Jurkat, Clone E6-1 (cell line): Measurements from ENCODE around the gene CPT1B.
A peak's percentile ranks its signal among the peaks of the same experiment; 100 is the strongest.
"Not testable (repeated sequence)": the region's sequence is repeated elsewhere in the genome, so short reads cannot be mapped to it uniquely, and the experiment has no call there.

Experiments used
- DNase-seq: peaks from one replicate; pipeline ENCODE4 v3.0.0-alpha.2; 2011; ENCODE audit warnings: low read depth, low spot score
- H3K4me3 ChIP-seq: 2 replicates; pipeline ENCODE4 v1.5.1; 2011; ENCODE audit warnings: mild to moderate bottlenecking, low read length, control low read depth, moderate library complexity

CPT1B gene

DNA sequence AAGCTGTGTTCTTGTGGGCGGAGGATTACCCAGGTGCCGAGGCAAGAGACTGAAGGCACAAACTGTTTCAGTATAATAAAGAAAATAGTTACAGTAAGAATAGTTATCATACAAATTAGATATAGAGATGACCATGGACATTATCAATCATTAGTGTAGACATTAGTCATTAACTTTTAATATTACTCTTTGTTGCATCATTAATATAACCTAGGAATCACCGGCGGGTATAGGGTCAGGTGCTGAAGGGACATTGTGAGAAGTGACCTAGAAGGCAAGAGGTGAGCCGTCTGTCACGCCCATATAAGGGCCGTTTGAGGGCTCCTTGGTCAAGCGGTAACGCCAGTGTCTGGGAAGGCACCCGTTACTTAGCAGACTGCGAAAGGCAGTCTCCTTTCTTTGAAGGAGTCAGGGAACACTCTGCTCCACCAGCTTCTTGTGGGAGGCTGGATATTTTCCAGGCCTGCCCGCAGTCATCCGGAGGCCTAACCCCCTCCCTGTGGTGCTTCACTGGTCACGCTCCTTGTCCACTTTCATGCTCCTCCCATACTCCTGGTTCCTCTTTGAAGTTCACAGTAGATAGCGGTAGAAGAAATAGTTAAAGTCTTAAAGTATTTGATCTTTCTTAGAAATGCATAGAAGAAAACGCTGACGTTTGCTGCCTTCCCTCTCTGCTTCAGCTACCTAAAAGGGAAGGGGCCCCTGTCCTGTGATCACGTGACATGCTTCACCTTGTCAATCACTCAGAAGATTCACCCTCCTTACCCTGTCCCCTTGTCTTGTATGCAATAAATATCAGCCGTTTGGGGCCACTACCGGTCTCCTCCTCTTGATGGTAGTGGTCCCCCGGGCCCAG is 44.1 kb downstream of the CPT1B start:
- H3K4me3 ChIP-seq, DNase-seq: not testable (repeated sequence)

DNA sequence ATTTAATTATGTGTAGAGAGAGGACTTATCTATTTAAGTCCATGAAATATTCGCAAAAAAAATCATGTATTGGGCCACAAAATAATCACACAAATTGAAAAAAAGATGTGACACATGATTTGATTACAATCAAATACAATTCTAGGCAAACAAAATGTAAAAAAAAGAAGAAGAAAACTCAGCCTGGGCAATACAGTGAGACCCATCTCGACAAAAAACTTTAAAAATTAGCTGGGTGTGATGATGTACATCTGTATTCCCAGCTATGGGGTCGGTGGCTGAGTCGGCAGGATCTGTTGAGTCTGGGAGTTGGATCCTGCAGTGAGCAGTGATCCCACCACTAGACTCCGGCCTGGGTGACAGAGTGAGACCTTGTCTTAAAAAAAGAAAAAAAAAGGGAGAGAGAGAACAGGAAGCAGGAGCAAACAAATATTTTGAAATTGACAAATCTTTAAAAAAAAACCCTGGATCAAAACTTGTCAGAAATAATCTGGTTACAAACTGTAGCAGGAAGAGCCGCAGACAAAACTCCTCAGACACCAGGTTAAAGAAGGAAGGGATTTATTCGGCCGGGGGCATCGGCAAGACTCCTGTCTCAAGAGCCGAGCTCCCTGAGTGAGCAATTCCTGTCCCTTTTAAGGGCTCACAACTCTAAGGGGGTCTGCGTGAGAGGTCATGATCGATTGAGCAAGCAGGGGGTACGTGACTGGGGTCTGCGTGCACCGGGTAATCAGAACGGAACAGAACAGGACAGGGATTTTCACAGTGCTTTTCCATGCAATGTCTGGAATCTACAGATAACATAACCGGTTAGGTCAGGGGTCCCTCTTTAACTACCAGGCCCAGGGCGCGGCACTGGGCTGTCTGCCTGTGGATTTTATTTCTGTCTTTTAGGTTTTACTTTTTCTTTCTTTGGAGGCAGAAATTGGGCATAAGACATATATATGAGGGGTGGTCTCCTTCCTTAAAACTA is 45.1 kb downstream of the CPT1B start:
- no peak overlapping the region for H3K4me3 ChIP-seq

DNA sequence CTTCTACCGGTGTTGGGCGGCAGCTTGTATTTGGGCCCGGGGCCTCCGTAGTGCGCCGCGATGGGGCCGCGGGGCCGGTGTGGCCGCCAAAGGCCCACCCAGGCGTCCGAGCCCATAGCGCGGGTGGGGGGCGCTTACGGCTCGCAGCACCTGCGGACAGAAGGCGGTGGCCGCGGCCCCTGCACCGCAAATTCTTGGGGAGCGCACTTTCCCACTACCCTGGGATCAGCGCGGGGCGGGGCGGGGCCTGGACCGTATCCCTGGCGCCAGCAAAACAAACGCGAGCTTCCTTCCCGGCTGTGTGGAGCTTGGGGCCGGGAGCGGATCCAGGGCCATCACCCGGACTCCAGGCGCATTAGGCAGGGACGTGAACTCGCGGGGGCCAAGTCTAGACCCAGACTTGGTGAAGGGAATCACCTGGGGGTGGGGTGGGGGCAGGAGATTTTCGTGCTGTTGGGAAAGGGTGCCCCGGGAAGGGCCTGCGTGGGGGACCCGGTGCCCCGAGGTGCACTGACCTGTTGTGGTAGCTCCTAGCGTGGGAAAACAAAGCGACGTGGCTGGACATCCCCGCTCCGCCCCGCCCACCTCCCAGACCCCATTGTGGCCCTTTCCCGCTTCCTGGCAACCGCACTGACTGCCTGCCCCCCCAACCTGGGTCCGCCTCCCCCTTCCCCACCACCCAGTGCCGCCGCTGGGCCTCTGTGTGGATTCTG is 46.1 kb downstream of the CPT1B start:
- DNase-seq, result no peak
- no peak overlapping the region for H3K4me3 ChIP-seq

More for the DNA sequence above, 45.1 kb downstream of the CPT1B start:
- DNase-seq, result no peak

DNA sequence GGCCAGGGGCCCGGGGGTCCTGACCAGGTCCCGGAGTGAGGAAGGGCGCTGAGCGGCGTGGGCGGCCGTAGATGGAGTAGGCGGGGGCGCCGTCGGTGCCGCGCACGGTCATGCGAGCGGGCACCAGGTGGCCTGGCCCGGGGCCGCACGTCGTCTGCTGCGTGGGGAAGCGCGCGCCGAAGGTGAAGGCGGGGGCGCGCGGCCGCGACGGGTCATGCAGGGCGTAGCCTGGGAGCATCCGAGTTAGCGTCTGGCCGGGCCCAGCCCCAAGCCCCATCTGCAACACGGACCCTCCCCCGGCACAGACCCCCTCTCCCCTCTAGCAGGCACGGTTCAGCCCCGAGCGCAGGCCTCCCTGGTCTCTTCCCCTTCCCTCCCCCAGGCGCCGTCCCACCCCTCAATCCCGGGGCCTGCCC is 46.7 kb downstream of the CPT1B start:
- no peak for DNase-seq
- no peak overlapping the region for H3K4me3 ChIP-seq

DNA sequence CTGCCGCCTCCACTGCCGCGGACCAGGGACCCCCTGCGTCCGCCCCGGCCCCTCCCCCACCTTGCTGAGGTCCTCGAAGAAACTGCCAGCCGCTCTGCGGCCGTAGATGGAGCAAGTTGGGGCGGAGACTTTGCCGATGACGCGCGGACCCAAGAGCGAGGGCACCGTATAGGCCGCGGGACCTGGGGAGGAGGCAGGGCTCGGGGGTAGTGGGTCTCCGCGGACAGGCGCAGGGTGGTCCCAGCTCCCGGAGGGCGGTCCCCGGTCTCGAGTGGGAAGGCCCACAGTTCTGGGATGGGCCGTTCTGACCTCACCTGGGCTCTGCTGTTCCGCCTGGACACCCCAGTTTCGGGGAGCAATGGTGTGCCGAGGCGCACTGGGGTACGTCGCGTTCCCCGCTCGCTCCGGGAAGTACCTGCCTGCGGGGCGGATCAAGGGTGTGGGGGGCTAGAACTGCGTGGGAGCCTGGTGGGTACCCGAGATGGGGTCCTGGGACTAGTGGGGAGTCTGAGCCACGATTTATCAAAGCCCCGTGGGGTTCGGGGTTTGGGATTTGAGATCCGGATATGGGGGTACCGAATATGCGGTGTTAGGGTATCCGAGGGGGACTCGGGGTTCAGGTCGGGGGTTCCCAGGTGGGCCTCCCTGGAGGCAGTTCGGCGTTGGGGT is 47.2 kb downstream of the CPT1B start:
- no peak for DNase-seq
- no peak overlapping the region for H3K4me3 ChIP-seq

DNA sequence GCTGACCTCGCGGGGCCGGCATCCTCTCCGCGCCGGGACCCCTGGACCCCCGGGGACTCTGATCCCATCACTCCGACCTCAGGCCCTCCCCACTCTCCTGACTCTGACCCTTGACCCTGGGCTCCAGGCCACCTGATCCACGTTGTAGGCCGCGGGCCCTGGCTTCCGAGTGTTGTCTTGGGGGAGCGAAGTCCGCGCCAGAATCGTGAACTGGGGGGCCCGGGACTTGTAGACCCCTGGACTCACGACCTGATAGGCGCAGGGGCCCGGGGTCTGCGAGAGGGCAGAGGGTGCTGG is 47.7 kb downstream of the CPT1B start:
- H3K4me3 ChIP-seq, result no peak overlapping the region
- no peak for DNase-seq

DNA sequence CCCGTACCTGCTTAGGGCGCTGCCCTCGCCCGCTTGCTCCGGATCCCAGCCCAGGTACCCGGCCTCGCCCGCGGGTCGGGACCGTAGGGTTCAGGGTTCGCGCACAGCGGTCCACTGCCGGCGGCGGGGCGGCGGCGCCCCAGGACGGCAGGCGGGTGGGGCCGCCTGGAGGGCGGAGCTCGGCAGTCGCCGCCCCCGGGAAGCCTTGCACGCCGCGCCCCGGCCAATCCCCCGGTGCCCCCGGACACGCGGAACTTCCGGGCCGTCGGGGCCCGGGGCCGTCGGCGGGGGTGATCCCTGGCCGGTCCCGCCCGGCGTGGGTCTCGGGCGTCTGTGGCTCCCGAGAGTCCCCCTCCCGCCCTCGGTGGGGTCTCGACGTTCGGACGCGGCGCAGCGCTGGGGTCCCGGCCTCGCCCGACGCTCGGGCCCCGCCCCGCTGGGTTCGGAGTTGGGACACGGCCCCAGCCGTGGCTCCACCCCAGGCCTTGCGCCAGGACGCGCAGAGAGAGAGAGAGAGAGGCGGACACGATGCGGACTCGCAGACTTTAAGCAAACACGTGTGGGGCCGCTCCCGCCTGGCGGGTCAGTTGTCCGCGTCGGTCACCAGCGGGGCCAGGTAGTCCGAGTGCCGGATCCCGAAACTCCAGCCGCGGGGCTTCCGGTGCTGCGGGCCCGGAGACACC is 48.2 kb downstream of the CPT1B start, which contains the start of gene TYMP:
TYMP (minus strand) TSS at position 116 of the 683 bp plus-strand sequence. CDS start 303 bp downstream, outside the sequence.
- DNase-seq, result no peak

DNA sequence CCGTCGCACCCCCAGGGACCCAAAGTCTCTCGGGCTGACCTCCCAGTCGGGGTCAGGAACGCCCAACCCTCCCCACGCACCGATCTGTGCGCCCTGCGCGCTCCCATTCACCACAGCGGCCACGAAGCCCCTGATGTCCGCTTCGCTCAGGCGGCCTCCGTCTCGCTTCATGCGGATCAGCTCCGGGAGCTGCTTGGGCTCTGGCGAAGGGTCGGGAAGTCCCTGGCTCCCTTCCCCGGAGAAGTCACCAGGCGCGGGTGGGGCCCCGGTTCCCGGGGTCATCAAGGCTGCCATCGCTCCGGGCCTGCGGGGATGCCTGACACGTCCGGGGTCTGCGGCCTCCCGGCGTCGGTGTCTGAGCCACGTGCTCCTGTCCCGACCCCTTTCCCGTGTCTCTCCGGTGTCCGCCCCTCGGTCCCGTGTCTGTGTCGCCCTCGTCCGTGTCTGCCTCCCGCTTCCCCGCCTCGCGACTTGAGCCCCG is 48.8 kb downstream of the CPT1B start:
- H3K4me3 ChIP-seq, result no peak overlapping the region
- no peak for DNase-seq

More for the DNA sequence above, 48.2 kb downstream of the CPT1B start, which contains the start of gene TYMP:
- no peak within 1 kb of the TSS for H3K4me3 ChIP-seq

DNA sequence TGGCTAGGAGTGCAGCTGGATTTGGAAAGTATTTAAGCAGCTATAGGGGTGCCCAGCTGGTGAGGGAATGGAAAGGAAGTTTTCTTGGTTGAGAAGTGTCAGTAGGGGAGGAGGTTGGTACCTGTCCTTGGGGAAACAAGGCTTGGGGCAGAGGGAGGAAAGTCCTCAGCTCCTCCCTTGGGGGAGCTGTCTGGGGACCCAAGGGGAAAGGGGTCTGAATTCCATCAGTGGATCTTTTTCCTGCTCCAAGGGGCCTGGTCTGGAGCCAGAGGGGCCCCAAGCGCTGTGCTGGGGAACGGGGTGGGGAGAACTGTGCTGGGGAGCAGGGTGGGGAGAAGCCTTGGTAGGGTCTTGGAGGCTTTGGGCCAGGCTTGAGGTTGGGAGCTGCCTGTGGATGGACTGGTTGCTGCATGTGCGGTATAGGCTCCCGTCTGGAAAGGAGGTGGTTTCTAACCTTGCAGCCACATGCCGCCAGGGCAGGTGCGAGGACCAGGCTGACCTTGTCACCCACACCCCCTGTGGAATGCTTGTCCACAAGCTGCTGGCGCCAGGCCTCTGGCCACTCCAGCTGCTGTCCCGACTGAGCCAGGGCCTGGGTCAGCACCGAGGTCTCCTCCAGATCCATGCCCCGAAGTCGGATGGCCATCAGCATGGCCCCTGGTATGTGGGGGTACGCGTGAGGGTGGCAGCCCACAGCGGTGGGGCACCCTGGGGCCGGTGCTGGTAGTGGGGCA is 49.4 kb downstream of the CPT1B start:
- no peak for DNase-seq
- no peak overlapping the region for H3K4me3 ChIP-seq

DNA sequence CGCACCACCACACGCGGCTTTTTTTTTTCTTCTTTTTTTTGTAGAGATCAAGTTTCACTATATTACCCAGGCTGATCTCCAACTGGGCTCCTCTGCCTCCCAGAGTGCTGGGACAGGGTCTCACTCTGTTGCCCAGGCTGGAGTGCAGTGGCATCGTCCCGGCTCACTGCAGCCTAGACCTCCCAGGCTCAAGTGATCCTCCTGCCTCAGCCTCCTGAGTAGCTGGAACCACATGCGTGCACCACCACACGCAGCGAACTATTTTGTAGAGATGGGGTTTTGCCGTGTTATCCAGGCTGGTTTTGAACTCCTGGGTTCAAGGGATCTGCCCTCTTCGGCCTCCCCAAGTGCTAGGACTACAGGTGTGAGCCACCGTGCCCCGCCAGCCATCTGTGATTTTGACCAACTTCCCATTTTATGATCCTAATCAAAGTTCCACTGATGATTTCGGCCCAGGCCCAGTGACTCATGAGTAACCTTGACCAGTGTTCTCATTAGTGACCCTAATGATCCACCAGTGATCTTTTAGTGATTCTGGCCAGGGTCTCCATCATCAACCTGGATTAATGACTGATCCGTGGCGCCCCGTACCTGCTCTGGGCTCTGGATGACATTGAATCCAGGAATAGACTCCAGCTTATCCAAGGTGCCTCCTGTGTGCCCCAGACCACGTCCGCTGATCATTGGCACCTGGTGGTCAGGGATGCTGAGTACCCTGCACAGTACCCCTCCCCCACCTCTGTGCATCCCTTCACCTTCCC is 50.1 kb downstream of the CPT1B start:
- no peak overlapping the region for H3K4me3 ChIP-seq
- DNase-seq, result no peak

DNA sequence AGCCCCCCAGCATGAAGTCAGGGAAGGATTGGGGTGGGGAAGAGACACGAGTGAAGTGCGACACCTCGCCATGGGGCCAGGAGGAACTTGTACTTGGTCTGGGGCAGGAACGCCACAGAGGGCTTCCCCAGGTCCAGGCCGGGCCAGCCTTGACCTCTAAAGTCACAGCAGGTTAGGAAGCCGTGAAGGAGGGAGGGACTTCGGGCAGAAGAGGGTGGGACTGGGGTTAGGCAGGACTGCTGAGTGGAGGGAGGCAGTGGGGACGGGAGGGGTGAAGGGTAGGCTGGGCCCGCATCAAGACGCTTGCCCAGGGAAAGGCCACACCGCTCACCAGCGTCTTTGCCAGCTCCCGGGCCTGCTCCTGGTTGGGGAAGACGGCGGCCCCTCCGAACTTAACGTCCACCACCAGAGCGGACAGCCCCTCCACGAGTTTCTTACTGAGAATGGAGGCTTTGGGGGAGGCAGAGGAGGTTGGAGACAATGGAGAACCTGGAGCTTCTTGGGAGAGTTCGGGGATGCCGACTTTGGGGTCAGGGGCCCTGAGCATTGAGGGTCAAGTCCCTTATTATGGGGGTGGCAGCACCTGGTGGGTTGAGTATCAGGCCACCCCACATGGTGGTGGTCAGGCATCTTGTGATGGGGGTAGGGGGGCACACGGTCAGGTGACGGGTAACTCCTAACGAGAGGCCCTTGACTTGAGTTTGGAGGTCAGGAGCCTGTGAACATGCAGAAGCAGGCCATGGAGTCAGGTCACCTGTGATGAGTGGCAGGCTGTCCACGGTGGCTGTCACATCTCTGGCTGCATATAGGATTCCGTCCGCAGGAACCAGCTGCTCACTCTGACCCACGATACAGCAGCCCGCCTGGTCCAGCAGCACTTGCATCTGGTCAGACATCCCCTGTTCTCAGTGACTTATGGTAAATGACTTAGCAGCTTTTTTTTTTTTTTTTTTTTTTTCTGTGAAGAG is 51.1 kb downstream of the CPT1B start:
- DNase-seq, result no peak
- H3K4me3 ChIP-seq, result peak overlapping the region; percentile 71

DNA sequence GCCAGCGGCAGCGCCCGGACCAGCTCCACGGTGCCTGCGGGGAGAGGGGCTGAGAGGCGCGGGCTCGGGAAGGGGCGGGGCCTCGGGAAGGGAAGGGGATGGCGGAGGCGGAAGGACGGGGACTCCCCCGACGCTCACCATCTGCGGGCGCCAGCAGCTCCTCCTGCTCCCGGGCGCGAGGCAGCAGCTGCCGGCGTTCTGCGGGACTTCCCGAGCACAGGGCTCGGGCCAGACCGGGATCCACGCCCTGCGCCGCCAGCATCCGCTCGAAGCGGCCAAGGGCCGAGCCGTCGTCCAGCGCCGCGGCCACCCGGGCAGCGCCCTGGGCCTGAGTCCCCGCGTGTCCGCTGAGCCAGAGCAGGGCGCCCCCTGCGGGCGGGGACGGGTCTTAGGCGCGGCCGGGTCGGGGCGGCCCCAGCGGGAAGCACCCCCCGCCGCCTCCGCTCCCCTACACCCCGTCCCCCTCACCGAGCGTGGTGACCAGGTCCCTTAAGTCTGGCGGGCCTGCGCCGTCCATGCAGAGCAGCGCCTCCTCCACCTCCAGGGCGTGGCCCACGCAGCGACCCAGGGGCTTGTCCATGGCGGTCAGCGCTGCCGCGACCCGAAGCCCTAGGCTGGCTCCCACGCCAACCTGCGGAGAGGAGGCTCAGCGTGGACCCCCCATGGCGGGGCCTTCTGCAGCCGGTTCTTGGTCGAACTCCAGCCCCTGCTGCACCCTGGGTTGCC is 52.0 kb downstream of the CPT1B start:
- peak overlapping the region; percentile 71 for H3K4me3 ChIP-seq
- peak; percentile 76 for DNase-seq

DNA sequence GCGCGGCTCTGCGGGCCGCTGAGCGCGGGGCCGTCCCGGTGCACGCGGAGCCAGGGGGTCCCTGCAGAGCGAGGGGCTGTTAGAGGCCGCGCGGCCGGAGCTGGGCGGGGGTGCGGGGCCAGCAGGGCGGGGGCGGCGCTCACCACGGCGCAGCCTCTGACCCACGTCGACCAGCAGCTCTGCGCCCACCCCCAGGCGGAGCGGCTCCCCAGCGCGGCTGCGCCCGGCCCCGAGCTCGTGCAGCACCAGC is 52.4 kb downstream of the CPT1B start:
- peak overlapping the region; percentile 71 for H3K4me3 ChIP-seq
- no peak for DNase-seq

DNA sequence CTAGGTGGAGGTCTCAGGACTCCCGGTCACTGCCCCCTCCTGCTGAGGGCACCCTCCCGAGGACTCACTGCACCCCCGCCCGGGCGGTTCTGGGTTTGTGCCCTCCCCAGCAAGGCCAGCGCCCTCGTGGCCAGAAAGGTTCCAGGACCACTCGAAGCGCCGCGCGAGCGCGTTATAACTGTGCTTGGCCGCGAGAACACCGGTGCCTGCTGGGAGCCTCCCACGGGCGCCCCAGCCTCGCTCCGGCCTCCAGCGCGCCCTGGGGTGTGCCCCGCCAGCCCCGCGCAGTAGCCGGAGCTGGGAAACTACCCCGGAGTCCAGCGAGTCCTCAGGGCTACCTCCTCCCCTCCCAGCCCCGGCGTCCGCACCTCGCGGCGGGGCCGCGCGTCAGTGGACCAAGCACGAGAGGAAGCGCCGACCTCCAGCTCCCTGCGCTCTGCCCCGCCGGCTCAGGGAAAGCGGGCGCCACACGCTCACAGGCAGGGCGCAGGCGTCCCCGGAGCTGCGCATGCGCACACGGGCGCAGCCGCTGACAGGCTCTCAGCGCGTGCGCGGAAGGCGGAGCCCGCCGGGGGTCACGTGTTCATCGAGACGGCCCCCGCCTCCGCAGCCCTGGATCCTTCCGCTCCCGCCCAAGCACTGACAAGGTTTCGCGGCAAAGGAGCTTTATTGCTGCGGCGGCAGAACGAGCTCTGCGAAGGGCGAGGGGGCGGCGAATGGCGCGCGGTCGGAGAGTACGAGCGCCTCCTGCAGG is 52.9 kb downstream of the CPT1B start, which contains the start of gene SCO2:
SCO2 (minus strand) TSS at position 495 of the 754 bp plus-strand sequence. CDS start 1,187 bp downstream, outside the sequence.
- peak; percentile 95 for DNase-seq
- peak within 1 kb of the TSS; percentile 71 for H3K4me3 ChIP-seq

DNA sequence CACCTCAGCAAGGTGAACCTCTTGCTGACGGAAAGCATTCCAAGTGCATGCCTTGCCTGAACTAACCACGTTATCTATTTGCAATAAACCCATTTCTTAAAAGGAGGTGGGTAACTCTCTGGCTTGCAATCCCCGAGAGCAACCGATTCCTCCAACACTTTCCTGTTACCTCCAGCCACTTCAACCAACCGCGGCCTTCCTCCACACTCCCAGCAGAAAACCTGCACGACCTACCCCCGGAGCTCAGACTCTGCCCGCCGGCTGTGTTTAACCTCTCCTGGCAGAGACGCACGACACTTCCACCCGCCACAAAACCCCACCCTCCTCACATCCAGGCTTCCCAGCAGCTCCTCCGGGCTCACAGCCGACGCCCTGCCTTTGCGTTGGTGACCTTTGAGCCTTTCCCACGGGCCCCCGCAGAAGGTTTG is 53.5 kb downstream of the CPT1B start:
- DNase-seq, result no peak
- peak overlapping the region; percentile 71 for H3K4me3 ChIP-seq
